Lung (tissue), 12 donors: ENCODE measurements around the gene PLEKHA6. TPM values are rescaled to one million over a fixed set of nuclear protein-coding genes. Genes with fewer than 3 reads are reported as not detected.

ENCODE experiments used
- ATAC-seq: fragments of 200-7000 bp; cut with Tn5 transposase; one replicate; pipeline ENCODE4 v1.9.1; 2020; ENCODE audit warnings: moderate number of reproducible peaks; ENCODE audit not compliant: insufficient read depth, low FRiP score
- DNase-seq, 3 donors: peaks; one replicate each; pipeline ENCODE4 v3.0.0-alpha.2; 2013 to 2017
- H3K27ac ChIP-seq, 2 donors: one replicate each; pipeline ENCODE4 v1.5.1; 2013; ENCODE audit warnings: mild to moderate bottlenecking in 2 of 2, moderate library complexity in 2 of 2, control low read depth in 1 of 2, inconsistent platforms in 1 of 2, low read depth in 1 of 2, low read length in 1 of 2
- H3K27me3 ChIP-seq, 3 donors: one replicate each; pipeline ENCODE4 v1.5.1; 2013; ENCODE audit warnings: low read length in 2 of 3; ENCODE audit not compliant: control insufficient read depth in 3 of 3, insufficient read depth in 3 of 3
- H3K36me3 ChIP-seq, 4 donors: one replicate each; pipeline ENCODE4 v1.5.1; 2013; ENCODE audit warnings: low read length in 4 of 4, mild to moderate bottlenecking in 1 of 4, moderate library complexity in 1 of 4; ENCODE audit not compliant: control insufficient read depth in 4 of 4, insufficient read depth in 4 of 4
- H3K4me1 ChIP-seq, 5 donors: one replicate each; pipeline ENCODE4 v1.5.1; 2013; ENCODE audit warnings: low read length in 5 of 5, mild to moderate bottlenecking in 2 of 5, moderate library complexity in 1 of 5; ENCODE audit not compliant: control insufficient read depth in 5 of 5, insufficient read depth in 5 of 5
- H3K4me3 ChIP-seq: one replicate; pipeline ENCODE4 v1.5.1; 2013; ENCODE audit warnings: mild to moderate bottlenecking, control low read depth, moderate library complexity
- H3K9ac ChIP-seq, 2 donors: one replicate each; pipeline ENCODE4 v1.5.1; 2013; ENCODE audit warnings: low read length in 2 of 2, control low read depth in 1 of 2; ENCODE audit not compliant: insufficient read depth in 1 of 2
- H3K9me3 ChIP-seq, 4 donors: one replicate each; pipeline ENCODE4 v1.5.1; 2013; ENCODE audit warnings: low read length in 3 of 4, mild to moderate bottlenecking in 1 of 4, moderate library complexity in 1 of 4; ENCODE audit not compliant: control insufficient read depth in 4 of 4, insufficient read depth in 3 of 4
- WGBS, 2 donors: extraction: QIAGEN DNeasy Blood & Tissue Kit; methylation state at CpG; one replicate each; pipeline ENCODE4 v1.1.7; 2013; 5-methylcytosine and 5-hydroxymethylcytosine counted together
- polyA plus RNA-seq, 2 donors: library from polyadenylated mRNA; stranded (reverse); fragments of 200-250 nt; gene quantifications; one replicate each; pipeline ENCODE4 v1.2.1, GENCODE V29; 2013
- total RNA-seq, 2 donors: library from RNA; depleted of rRNA in 1 of 2; stranded (reverse); fragments of >200 nt in 1 of 2; gene quantifications; one replicate each; pipeline ENCODE4 v1.2.1, GENCODE V29; 2014 to 2021
- TF ChIP-seq, protein P1 (sequence below): IDR thresholded peaks from 2 replicates; pipeline ENCODE4 v1.5.1; 2012; ENCODE audit warnings: mild to moderate bottlenecking; ENCODE audit errors: control extremely low read depth, extremely low read depth
- donor health status: control.
- donor health status: control.
- donor health status: Bipolar disorder and iron deficiency.
- donor health status: healthy.
- donor health status: DM: yes; HTN: yes; CAD: no.

Gene PLEKHA6
- total and polyA plus RNA-seq, 4 donors: 0.88 to 10.5 (median 3.3) TPM

DNA sequence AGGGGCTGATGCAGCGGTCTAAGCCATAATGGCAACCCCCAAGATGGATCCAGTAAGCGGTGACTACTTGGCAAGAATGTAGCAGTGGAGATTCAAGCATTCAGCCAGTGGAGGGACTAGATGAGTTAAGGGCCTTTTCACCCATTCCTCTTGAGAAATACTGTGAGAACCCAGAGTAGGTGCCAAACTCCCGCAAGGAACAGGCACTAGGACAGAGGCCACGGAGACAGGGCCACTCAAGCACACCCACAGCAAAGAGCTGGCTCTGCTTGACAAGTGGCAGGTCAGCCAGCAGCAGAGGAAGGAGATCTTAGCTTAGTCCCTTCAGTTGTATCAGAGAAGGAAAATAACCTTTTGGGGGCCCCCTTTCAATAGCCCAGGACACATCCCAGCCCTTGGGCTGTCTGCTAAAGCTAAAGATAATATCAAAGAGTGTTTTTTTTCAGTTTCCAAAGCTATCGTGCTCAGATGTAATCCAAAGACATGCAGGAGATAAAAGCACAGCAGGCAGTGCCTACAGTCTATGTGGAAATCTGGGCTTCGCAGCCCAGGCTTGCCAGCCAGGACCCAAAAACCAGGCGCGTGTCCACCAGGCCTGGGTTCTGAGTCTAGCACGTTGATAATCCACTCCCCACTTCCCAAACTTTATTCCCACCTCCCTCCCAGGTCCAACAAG is 83.9 kb downstream of the PLEKHA6 start:
- ATAC-seq: no peak
- DNase-seq: peak in 2 of 3 donors; percentile 46 to 55
- 73 to 84% methylated on average over 9 of the region's 9 CpGs for WGBS, 2 donors
- TF ChIP-seq, protein P1, sequence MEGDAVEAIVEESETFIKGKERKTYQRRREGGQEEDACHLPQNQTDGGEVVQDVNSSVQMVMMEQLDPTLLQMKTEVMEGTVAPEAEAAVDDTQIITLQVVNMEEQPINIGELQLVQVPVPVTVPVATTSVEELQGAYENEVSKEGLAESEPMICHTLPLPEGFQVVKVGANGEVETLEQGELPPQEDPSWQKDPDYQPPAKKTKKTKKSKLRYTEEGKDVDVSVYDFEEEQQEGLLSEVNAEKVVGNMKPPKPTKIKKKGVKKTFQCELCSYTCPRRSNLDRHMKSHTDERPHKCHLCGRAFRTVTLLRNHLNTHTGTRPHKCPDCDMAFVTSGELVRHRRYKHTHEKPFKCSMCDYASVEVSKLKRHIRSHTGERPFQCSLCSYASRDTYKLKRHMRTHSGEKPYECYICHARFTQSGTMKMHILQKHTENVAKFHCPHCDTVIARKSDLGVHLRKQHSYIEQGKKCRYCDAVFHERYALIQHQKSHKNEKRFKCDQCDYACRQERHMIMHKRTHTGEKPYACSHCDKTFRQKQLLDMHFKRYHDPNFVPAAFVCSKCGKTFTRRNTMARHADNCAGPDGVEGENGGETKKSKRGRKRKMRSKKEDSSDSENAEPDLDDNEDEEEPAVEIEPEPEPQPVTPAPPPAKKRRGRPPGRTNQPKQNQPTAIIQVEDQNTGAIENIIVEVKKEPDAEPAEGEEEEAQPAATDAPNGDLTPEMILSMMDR: no peak
- Histone ChIP-seq H3K9me3 (peaks cover 0 to 3% (median 0%) of the 10 kb centered on the region in 4 donors), H3K9ac (no peak overlapping the region), H3K27me3 (no peaks in the 10 kb centered on the region), H3K4me1 (peaks cover 0 to 58% (median 39%) of the 10 kb centered on the region in 5 donors), H3K27ac (no peak overlapping the region), H3K4me3 (no peak overlapping the region), H3K36me3 (no peaks in the 10 kb centered on the region)

DNA sequence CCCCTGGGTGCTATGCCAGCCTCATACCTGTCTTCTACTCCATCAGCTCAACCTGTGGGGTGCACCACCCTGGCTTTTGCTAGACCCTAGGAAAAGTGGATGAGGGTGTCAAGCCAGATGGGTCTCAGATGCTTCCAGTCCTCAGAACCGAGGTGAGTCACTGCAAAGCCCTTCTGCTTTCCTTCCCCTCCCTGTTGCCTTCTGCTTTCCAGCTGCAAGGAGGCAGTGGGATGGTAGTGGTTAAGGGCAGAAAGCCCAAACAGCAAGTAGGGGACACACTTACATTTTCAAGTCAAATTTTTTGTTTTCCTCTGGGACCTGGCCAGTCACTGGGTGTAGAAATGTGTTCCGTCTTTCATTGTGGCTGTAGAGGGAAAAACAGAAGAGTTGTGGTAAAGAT is 85.3 kb downstream of the PLEKHA6 start:
- Histone ChIP-seq H3K9ac (no peak overlapping the region), H3K27ac (no peak overlapping the region), H3K9me3 (no peaks in the 10 kb centered on the region), H3K27me3 (no peaks in the 10 kb centered on the region), H3K4me3 (no peak overlapping the region), H3K4me1 (peaks cover 0 to 44% (median 26%) of the 10 kb centered on the region in 5 donors), H3K36me3 (no peaks in the 10 kb centered on the region)
- DNase-seq (no peak), ATAC-seq (no peak)
- WGBS, 2 donors: 50 to 63% methylated on average over 2 of the region's 2 CpGs
- TF ChIP-seq, protein P1: no peak

DNA sequence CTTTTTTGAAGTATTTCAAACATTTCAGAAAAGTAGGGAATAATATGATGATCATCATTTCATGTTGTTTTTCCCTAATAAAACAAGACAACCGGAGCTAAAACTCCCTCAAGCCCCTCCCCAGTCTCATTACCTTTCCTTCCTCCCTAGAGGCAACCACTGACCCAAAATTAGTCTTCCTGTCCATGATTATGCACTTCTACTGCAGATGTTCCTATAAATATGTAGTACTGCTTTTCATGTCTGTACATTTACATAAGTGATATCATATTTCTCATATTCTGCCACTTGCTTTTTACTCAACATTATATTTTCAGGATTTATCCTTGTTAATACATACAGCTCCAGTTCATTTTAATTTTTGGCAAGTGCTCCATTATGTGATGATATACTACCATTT is 87.2 kb downstream of the PLEKHA6 start:
- Histone ChIP-seq H3K9ac (no peak overlapping the region), H3K27ac (no peak overlapping the region), H3K9me3 (no peaks in the 10 kb centered on the region), H3K4me1 (peaks cover 0 to 26% (median 8%) of the 10 kb centered on the region in 5 donors), H3K27me3 (no peaks in the 10 kb centered on the region), H3K4me3 (no peak overlapping the region), H3K36me3 (no peaks in the 10 kb centered on the region)
- DNase-seq (no peak), ATAC-seq (no peak)
- TF ChIP-seq, protein P1: no peak
- 0 to 46% methylated on average over 1 of the region's 1 CpG for WGBS, 2 donors
